ENCODE measurements around the gene ATP13A5. TPM values are rescaled to one million over a fixed set of nuclear protein-coding genes. Genes with fewer than 3 reads are reported as not detected.

ATP13A5 gene
- total RNA-seq, 4 donors from 2014 or later = 1.6 to 3.5 (median 2.4) TPM

DNA sequence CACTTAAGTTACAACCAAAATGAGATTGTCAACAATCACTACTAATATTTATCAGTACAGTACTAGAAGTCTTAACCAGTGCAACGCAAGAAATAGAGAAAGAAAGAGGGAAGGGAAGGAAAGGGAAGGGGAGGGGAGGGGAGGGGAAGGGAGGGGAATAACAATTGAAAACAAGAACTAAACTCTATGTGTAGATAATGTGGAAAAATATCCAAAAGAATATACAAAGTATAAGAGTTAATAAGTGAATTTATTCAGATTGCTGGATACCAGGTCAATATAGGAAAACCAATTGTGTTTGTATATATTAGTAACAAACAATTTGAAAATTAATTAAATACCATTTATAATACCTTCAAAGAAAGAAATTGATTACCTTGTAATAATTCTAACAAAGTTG, 10.7 kb downstream of the ATP13A5 start:
- intact Hi-C loops (cut with DNase I) = no loop called here
- no peak for DNase-seq
- no peaks in the 10 kb centered on the region for H3K4me1 ChIP-seq
- no peak overlapping the region for H3K27ac ChIP-seq
- no peaks in the 10 kb centered on the region for H3K36me3 ChIP-seq
- H3K9me3 ChIP-seq = no peaks in the 10 kb centered on the region
- TF ChIP-seq, protein P1, sequence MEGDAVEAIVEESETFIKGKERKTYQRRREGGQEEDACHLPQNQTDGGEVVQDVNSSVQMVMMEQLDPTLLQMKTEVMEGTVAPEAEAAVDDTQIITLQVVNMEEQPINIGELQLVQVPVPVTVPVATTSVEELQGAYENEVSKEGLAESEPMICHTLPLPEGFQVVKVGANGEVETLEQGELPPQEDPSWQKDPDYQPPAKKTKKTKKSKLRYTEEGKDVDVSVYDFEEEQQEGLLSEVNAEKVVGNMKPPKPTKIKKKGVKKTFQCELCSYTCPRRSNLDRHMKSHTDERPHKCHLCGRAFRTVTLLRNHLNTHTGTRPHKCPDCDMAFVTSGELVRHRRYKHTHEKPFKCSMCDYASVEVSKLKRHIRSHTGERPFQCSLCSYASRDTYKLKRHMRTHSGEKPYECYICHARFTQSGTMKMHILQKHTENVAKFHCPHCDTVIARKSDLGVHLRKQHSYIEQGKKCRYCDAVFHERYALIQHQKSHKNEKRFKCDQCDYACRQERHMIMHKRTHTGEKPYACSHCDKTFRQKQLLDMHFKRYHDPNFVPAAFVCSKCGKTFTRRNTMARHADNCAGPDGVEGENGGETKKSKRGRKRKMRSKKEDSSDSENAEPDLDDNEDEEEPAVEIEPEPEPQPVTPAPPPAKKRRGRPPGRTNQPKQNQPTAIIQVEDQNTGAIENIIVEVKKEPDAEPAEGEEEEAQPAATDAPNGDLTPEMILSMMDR (IDR thresholded peaks at IDR 0.05) = no peak
- TF ChIP-seq POLR2A (IDR thresholded peaks at IDR 0.05) = no peak
- no peak overlapping the region for H3K4me3 ChIP-seq (replicated peaks in 1 of 3)
- H3K27me3 ChIP-seq = no peaks in the 10 kb centered on the region
- WGBS, 2 donors = 64 to 86% methylated on average over 1 of the region's 1 CpG

DNA sequence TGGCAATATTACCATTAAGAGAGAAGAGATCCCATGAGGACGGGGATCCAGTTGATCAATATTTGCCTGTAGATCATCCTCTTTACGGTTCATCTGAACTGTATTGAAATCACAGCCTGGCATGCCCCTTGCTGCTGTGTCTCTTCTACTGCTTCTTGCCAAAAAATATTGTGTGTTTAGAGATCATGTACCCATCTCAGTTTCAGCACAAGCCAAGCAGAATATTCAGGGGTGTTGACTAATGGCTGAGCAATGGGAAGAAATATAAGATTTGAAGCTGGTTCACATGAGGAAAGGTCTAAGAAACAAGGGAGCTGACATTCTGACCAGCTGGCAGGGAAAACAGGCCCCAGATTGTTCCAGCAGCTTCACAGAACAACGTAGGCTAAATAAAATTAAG, 21.3 kb downstream of the ATP13A5 start:
- Histone ChIP-seq H3K4me3 (replicated peaks in 1 of 3) (no peak overlapping the region), H3K27me3 (no peaks in the 10 kb centered on the region), H3K36me3 (no peaks in the 10 kb centered on the region), H3K27ac (no peak overlapping the region), H3K9me3 (no peaks in the 10 kb centered on the region), H3K4me1 (no peaks in the 10 kb centered on the region)
- 85 to 87% methylated on average over 3 of the region's 3 CpGs for WGBS, 2 donors
- intact Hi-C loops (cut with DNase I) = no loop called here
- no peak for DNase-seq
- TF ChIP-seq, protein P1 (IDR thresholded peaks at IDR 0.05) = no peak
- TF ChIP-seq POLR2A (IDR thresholded peaks at IDR 0.05) = no peak

DNA sequence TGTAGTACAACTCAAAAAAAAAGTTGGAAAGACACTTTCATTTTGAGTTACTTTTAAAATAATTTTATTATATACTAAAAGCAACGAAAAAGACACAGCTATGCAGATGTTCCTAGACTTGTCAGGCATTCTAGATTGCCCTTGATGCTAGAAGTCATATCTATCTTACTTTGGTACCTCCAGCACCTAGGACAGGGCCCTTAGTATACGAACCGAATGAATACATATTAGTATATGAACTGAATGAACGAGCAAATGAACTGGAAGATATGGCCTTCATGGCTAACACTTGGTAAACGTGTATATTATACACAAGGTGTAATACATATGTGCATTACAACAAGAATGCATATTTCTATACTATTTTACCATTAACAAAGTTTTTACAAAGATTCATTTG, 24.1 kb downstream of the ATP13A5 start:
- intact Hi-C loops (cut with DNase I) = no loop called here
- 59 to 87% methylated on average over 5 of the region's 5 CpGs for WGBS, 2 donors
- no peaks in the 10 kb centered on the region for H3K27me3 ChIP-seq

DNA sequence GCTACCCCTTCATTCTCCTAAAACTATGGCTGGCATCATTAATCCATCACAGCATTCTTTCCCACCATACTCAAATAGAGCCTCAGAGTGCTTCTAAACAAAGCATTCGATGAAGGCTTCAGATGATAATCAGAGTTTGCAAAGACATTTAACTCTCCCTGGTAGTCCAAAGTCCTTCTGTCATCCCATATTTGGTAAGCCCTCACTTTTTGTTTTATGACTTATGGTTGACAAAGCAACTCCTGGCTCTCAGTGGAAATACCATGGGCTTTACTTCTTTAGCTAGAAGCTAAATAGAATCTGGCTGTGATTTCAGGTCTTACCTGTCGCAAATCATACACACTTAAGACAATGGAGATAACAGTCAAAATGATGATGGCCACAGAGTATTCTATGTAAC, 27.8 kb downstream of the ATP13A5 start:
- intact Hi-C loops (cut with DNase I) = no loop called here
- no peaks in the 10 kb centered on the region for H3K4me1 ChIP-seq
- no peak overlapping the region for H3K27ac ChIP-seq
- H3K36me3 ChIP-seq = no peaks in the 10 kb centered on the region
- no peaks in the 10 kb centered on the region for H3K27me3 ChIP-seq
- no peak for DNase-seq
- H3K4me3 ChIP-seq (replicated peaks in 1 of 3) = no peak overlapping the region
- WGBS, 2 donors = 83 to 90% methylated on average over 2 of the region's 2 CpGs
- TF ChIP-seq POLR2A (IDR thresholded peaks at IDR 0.05) = no peak
- TF ChIP-seq, protein P1 (IDR thresholded peaks at IDR 0.05) = no peak
- H3K9me3 ChIP-seq = no peaks in the 10 kb centered on the region

More for the DNA sequence above, 24.1 kb downstream of the ATP13A5 start:
- no peak overlapping the region for H3K4me3 ChIP-seq (replicated peaks in 1 of 3)
- no peak overlapping the region for H3K27ac ChIP-seq
- DNase-seq = no peak
- H3K9me3 ChIP-seq = no peaks in the 10 kb centered on the region
- no peaks in the 10 kb centered on the region for H3K36me3 ChIP-seq
- TF ChIP-seq, protein P1 (IDR thresholded peaks at IDR 0.05) = no peak
- TF ChIP-seq POLR2A (IDR thresholded peaks at IDR 0.05) = no peak
- no peaks in the 10 kb centered on the region for H3K4me1 ChIP-seq

DNA sequence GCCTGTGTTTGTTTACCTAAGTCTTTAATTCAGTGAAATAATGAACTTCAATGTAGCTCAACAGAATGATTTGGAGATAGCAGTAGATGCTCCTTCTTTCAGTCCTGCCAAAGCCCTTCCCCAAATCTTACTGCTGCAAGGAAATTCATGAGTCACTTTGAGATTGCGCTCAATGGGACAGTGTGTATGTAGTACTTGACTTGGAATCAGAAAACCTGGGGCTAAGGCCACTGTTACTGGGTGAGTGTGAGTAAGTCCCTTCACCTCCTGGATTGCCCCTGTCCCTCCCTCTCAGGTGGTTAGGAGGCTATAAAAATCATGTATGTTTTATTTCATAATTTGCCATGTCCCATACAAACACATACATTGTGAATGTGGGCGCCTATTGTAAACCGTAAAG, 29.9 kb downstream of the ATP13A5 start:
- no peaks in the 10 kb centered on the region for H3K36me3 ChIP-seq
- intact Hi-C loops (cut with DNase I) = no loop called here
- H3K4me1 ChIP-seq = no peaks in the 10 kb centered on the region
- no peaks in the 10 kb centered on the region for H3K27me3 ChIP-seq
- H3K4me3 ChIP-seq (replicated peaks in 1 of 3) = no peak overlapping the region
- 65 to 93% methylated on average over 3 of the region's 3 CpGs for WGBS, 2 donors
- H3K27ac ChIP-seq = no peak overlapping the region
- TF ChIP-seq POLR2A (IDR thresholded peaks at IDR 0.05) = no peak
- TF ChIP-seq, protein P1 (IDR thresholded peaks at IDR 0.05) = no peak
- no peaks in the 10 kb centered on the region for H3K9me3 ChIP-seq
- DNase-seq = no peak
